GM12874 (cell line): ENCODE measurements around the gene CXCL16.

ENCODE experiments used
- CTCF ChIP-seq: IDR thresholded peaks from 2 replicates; pipeline ENCODE4 v1.5.1; 2011; ENCODE audit warnings: low read depth, mild to moderate bottlenecking, control low read depth, low read length, moderate library complexity; ENCODE audit not compliant: insufficient read depth

The CXCL16 gene

DNA sequence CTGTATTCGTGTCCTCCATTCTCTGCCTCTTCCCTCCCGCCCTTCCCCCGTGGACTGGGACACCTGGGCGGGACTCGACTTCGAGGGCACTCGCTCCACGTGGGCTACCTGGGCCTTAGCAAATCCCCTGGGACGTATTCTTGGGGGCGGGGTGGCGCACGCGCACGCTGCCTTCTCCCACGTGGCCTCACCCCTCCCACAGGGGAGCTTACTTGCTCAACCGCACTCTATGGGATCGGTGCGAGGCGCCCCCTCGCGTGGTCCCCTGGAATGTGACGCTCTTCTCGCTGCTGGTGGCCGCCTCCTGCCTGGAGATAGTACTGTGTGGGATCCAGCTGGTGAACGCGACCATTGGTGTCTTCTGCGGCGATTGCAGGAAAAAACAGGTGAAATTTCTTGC is 42.9 kb upstream of the CXCL16 start:
- peak; percentile 11; the same call in 1 of the 2 replicates for TF ChIP-seq CTCF

GRCh38 chr17:4780325-4780955 is 40.7 kb upstream of the CXCL16 start:
- TF ChIP-seq CTCF, result no peak

GRCh38 chr17:4777969-4778760 is 38.4 kb upstream of the CXCL16 start:
- TF ChIP-seq CTCF, result no peak

DNA sequence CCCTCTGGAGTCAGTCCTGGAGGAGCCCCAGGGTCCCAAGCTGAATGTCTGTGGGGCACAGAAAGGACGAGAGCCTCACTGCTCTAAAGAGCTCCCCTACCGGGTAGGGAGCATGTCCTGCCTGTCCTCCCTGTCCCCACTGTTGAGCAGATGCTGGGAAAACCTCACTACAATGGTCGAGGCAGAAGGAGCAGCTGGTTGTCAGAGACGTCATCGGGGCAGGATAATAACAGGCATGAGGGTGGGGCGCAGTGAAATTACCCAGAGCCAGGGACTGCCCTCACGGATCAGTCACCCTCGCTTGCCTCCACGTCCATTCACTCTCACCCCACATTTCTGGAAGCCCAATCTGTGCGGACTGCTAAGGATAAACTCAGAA is 32.5 kb upstream of the CXCL16 start:
- TF ChIP-seq CTCF, result no peak

DNA sequence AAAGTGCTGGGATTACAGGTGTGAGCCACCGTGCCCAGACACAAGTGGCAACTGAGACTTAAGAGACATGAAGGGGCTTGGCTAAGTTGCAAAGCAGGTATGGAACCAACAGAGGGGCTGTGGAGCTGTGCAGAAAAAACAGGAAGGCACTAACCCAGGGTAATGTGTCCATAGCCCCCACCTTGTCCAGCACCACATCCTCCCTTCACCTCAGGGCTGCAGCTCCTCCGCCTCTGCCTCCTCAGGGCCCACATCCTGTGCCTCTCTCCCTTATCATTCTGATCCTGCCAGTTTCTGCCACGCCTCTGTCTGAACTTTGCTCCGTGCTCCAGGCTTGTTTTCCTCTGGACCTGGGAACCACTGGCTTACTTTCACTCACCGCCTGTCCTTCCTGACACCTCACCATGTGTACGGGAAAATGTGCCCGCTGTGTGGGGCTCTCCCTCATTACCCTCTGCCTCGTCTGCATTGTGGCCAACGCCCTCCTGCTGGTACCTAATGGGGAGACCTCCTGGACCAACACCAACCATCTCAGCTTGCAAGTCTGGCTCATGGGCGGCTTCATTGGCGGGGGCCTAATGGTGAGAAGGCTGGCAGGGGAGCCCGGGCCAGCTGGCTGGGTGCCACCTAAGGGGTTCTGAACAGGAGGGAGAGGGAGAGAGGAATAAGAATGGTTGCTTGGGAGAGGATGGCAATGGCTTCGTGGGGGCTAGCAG is 31.9 kb upstream of the CXCL16 start, which contains the start of gene TM4SF5:
TM4SF5 (plus strand) TSS at position 368 of the 716 bp plus-strand sequence; CDS start at position 405, 37 bp downstream.
- TF ChIP-seq CTCF, result no peak

DNA sequence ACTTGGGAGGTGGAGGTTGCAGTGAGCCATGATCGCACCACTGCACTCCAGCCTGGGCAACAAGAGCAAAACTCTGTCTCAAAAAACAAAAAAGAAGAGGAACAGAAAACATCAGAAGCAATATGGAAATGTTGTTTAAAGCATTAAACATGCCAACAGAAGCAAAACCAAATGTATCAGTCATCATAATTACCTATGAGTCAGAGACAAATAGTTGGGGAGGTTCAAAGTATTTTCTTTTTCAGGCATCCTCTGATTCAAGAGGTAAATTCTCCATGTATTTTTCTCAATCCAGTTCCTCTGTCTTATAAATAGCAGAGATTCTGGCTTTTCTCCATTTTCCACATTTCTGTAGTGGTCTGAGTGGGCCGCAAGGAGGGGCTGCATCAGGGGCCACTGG is 29.9 kb upstream of the CXCL16 start:
- TF ChIP-seq CTCF, result no peak

DNA sequence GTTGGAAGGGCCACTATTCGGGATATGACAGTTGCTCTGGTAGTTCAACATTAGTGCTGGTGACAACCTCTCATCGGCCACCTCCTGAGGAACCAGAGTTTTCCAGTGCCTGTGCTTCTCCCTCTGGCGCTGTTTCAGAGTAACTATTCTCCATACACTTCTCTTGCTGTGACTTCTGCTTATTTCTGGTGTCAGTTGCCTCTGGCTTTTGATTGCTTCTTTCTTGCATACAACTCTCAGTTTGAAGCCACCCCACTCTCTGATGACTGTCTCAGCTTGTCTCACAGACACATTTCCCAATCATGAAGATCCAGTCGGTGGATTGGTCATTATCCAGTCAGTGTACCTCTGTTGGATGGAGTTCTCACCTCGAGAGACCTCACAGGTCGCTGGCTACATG is 28.6 kb upstream of the CXCL16 start:
- TF ChIP-seq CTCF, result no peak
